PC-3 (cell line): Measurements from ENCODE around the gene RER1. TPM values are rescaled to one million over a fixed set of nuclear protein-coding genes. Genes with fewer than 3 reads are reported as not detected.

Experiments used
- ATAC-seq: fragments of 200-7000 bp; cut with Tn5 transposase; 2 replicates; pipeline ENCODE4 v1.9.1; 2020; ENCODE audit warnings: mild to moderate bottlenecking, moderate library complexity
- BruUV-seq: library from RNA; stranded (reverse); fragments of 400-500 nt; replicated peaks from 2 replicates; lab custom pipeline; 2021; lab: Mats Ljungman, UMichigan
- CTCF ChIA-PET: fragments of 300-600 bp; sonication (Branson Sonifier 250); formaldehyde crosslinking; loops from one replicate; lab custom pipeline; 2022; ENCODE audit warnings: antibody characterized with exemption; lab: Charles Lee
- POLR2A ChIA-PET: fragments of 300-600 bp; sonication (Branson Sonifier 250); formaldehyde crosslinking; loops from one replicate; lab custom pipeline; 2022; ENCODE audit warnings: antibody characterized with exemption; ENCODE audit not compliant: unreplicated experiment; lab: Charles Lee
- DNase-seq: peaks from one replicate; pipeline ENCODE4 v3.0.0-alpha.2; 2015
- H2AFZ ChIP-seq: fragments of 300-600 bp; sonication (generic); 2 replicates; pipeline ENCODE4 v1.6.0; 2016; ENCODE audit warnings: antibody characterized with exemption, low read length
- H3F3A ChIP-seq: fragments of 300-600 bp; sonication (generic); one replicate; pipeline ENCODE4 v1.6.0; 2017; ENCODE audit warnings: antibody characterized with exemption, low read length, control low read depth, mild to moderate bottlenecking; ENCODE audit not compliant: unreplicated experiment
- H3K27ac ChIP-seq: fragments of 300-600 bp; sonication (generic); 2 replicates; pipeline ENCODE4 v1.5.1; 2016; ENCODE audit warnings: mild to moderate bottlenecking, low read length
- H3K27me3 ChIP-seq: fragments of 300-600 bp; sonication (generic); 2 replicates; pipeline ENCODE4 v1.6.1; 2016; ENCODE audit warnings: low read length, mixed read lengths
- H3K36me3 ChIP-seq: fragments of 300-600 bp; sonication (generic); 2 replicates; pipeline ENCODE4 v1.6.1; 2016; ENCODE audit warnings: low read depth, mixed run types, low read length, mixed read lengths
- H3K4me1 ChIP-seq: fragments of 300-600 bp; sonication (generic); 2 replicates; pipeline ENCODE4 v1.5.1; 2016; ENCODE audit warnings: low read length; ENCODE audit not compliant: insufficient read depth
- H3K4me2 ChIP-seq: fragments of 300-600 bp; sonication (generic); 2 replicates; pipeline ENCODE4 v1.6.0; 2016; ENCODE audit warnings: low read length
- H3K4me3 ChIP-seq: fragments of 300-600 bp; sonication (generic); 2 replicates; pipeline ENCODE4 v1.5.1; 2016; ENCODE audit warnings: mild to moderate bottlenecking, low read length, mixed read lengths
- H3K79me2 ChIP-seq: fragments of 300-600 bp; sonication (generic); 2 replicates; pipeline ENCODE4 v1.6.1; 2017; ENCODE audit warnings: low read length, mixed read lengths
- H3K9ac ChIP-seq: fragments of 300-600 bp; sonication (generic); 2 replicates; pipeline ENCODE4 v1.6.0; 2016; ENCODE audit warnings: mild to moderate bottlenecking, low read length
- H3K9me2 ChIP-seq: fragments of 300-600 bp; sonication (generic); replicated peaks from 2 replicates; pipeline ENCODE4 v1.6.1; 2016; ENCODE audit warnings: mixed run types, low read length, mixed read lengths
- H3K9me3 ChIP-seq: fragments of 300-600 bp; sonication (generic); 2 replicates; pipeline ENCODE4 v1.6.1; 2016; ENCODE audit warnings: low read length, mixed read lengths
- H4K20me1 ChIP-seq: fragments of 300-600 bp; sonication (generic); 2 replicates; pipeline ENCODE4 v1.6.1; 2016; ENCODE audit warnings: low read length, mixed read lengths
- EZH2 ChIP-seq: fragments of 300-600 bp; sonication (generic); IDR thresholded peaks from one replicate; pipeline ENCODE4 v1.6.1; 2017; ENCODE audit warnings: antibody characterized with exemption, mild to moderate bottlenecking, low read length; ENCODE audit not compliant: unreplicated experiment
- EZH2phosphoT487 ChIP-seq: fragments of 300-600 bp; sonication (generic); IDR thresholded peaks from 2 replicates; pipeline ENCODE4 v1.6.1; 2018; ENCODE audit warnings: mild to moderate bottlenecking, antibody characterized with exemption, low read length, borderline replicate concordance
- intact Hi-C: fragments of 100-400 bp; cut with micrococcal nuclease; formaldehyde crosslinking; loops from 2 replicates; pipeline ENCODE4 v1.9.0; 2023
- total RNA-seq: library from RNA; depleted of rRNA; stranded (reverse); fragments of >200 nt; gene quantifications from 2 replicates; pipeline ENCODE4 v1.2.3, GENCODE V29; 2014
- TF ChIP-seq, protein P1 (sequence below): fragments of 300-600 bp; sonication (generic); conservative IDR thresholded peaks from 2 replicates; pipeline ENCODE4 v1.5.1; 2017; ENCODE audit warnings: antibody characterized with exemption, low read depth, mild to moderate bottlenecking, low read length

Gene RER1
- total RNA-seq, 1 experiment from 2014 or later: 160 TPM

DNA sequence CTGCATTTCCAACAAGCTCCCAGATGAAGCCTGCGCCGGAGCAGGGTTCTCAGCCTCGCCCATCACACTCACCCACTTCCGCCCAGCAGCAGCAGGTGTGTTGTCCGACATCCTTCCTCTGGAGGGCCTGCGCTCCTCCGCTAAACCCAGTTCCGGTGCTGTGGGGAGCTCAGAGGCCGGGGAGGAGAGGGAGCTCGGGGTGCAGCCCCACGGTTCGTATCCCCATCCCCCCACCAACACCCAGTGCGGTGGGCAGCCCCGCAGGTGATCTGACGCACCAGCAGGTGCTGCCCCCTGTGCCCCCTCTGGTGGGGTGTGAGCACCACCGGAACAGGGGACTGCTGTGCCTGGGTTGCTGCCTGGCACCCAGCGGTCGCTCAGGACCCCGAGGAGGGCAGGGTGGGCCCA, 24.2 kb downstream of the RER1 start:
- ATAC-seq (peak; percentile 12), DNase-seq (peak; percentile 73)
- H3K4me2 ChIP-seq: peak overlapping the region; percentile 90
- H3K27me3 ChIP-seq: no peaks in the 10 kb centered on the region
- no peaks in the 10 kb centered on the region for H3F3A ChIP-seq
- intact Hi-C loops: loop anchor here (1.0 to 10.0 kb wide), 2 partner anchors 78 to 229 kb away; no protein-coding TSS in a partner anchor
- TF ChIP-seq EZH2phosphoT487: no peak
- TF ChIP-seq EZH2: no peak
- TF ChIP-seq, protein P1, sequence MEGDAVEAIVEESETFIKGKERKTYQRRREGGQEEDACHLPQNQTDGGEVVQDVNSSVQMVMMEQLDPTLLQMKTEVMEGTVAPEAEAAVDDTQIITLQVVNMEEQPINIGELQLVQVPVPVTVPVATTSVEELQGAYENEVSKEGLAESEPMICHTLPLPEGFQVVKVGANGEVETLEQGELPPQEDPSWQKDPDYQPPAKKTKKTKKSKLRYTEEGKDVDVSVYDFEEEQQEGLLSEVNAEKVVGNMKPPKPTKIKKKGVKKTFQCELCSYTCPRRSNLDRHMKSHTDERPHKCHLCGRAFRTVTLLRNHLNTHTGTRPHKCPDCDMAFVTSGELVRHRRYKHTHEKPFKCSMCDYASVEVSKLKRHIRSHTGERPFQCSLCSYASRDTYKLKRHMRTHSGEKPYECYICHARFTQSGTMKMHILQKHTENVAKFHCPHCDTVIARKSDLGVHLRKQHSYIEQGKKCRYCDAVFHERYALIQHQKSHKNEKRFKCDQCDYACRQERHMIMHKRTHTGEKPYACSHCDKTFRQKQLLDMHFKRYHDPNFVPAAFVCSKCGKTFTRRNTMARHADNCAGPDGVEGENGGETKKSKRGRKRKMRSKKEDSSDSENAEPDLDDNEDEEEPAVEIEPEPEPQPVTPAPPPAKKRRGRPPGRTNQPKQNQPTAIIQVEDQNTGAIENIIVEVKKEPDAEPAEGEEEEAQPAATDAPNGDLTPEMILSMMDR: peak; percentile 44
- peak overlapping the region; percentile 38 for H3K27ac ChIP-seq
- peaks cover 45% of the 10 kb centered on the region for H3K4me1 ChIP-seq
- ChIA-PET POLR2A (interaction anchor here (0.6 kb wide), 1 partner anchor 216 kb away, joined by 5 read pairs; no protein-coding TSS in a partner anchor), CTCF (interaction anchor here (0.6 to 1.2 kb wide), 5 partner anchors 36 to 132 kb away, joined by 4 to 7 read pairs (median 4); partner anchors contain the start of gene PANK4)
- H3K79me2 ChIP-seq: peaks cover 26% of the 10 kb centered on the region
- peak overlapping the region; percentile 66 for H3K4me3 ChIP-seq
- H2AFZ ChIP-seq: peak overlapping the region; percentile 59
- H3K9me2 ChIP-seq: no peaks in the 10 kb centered on the region
- H3K9me3 ChIP-seq: no peaks in the 10 kb centered on the region
- H4K20me1 ChIP-seq: no peaks in the 10 kb centered on the region
- no TSS peak for BruUV-seq
- H3K36me3 ChIP-seq: no peaks in the 10 kb centered on the region
- peak overlapping the region; percentile 29 for H3K9ac ChIP-seq

DNA sequence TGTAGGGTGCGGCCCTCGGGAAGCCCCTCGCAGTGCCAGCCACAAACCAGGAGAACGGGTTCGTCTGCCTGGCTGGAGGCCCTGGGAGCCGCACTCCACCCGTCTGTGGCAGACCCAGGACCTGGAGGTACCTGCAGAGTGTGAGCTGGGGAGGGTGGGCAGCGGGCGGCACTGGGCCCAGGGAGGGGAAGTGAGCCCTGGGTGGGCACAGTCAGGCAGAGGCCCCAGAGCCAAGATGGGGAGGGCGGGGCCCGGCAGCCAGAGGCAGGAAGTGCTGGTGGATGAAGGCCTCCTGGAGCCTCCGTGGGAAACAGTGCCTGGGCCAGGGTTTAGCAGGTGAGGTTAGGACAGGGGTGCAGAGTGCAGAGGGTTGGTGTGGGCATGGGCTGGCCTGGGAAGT, 24.8 kb downstream of the RER1 start:
- intact Hi-C loops: loop anchor here (10.0 kb wide), 1 partner anchor 228 kb away; no protein-coding TSS in a partner anchor
- peak; percentile 70 for DNase-seq
- BruUV-seq: no TSS peak
- POLR2A ChIA-PET: interaction anchor here (0.6 kb wide), 1 partner anchor 217 kb away, joined by 5 read pairs; no protein-coding TSS in a partner anchor
- peak overlapping the region; percentile 59 for H2AFZ ChIP-seq
- H3K36me3 ChIP-seq: no peaks in the 10 kb centered on the region
- peak overlapping the region; percentile 38 for H3K27ac ChIP-seq
- no peaks in the 10 kb centered on the region for H4K20me1 ChIP-seq
- peak overlapping the region; percentile 29 for H3K9ac ChIP-seq
- TF ChIP-seq, protein P1: no peak
- TF ChIP-seq EZH2: no peak
- no peak for TF ChIP-seq EZH2phosphoT487
- peaks cover 42% of the 10 kb centered on the region for H3K4me1 ChIP-seq
- H3K4me2 ChIP-seq: peak overlapping the region; percentile 90
- CTCF ChIA-PET: interaction anchor here (0.6 to 1.2 kb wide), 3 partner anchors 110 to 132 kb away, joined by 4 to 7 read pairs (median 4); partner anchors contain the start of gene PANK4
- peaks cover 24% of the 10 kb centered on the region for H3K79me2 ChIP-seq
- no peaks in the 10 kb centered on the region for H3K27me3 ChIP-seq
- H3F3A ChIP-seq: no peaks in the 10 kb centered on the region
- H3K9me3 ChIP-seq: no peaks in the 10 kb centered on the region
- no peaks in the 10 kb centered on the region for H3K9me2 ChIP-seq
- peak overlapping the region; percentile 66 for H3K4me3 ChIP-seq
- ATAC-seq: no peak; the same call in 1 of the 2 replicates
